Limb (tissue), 2 donors: ENCODE measurements around the gene SLC8A1.

Source experiments
- DNase-seq, 2 donors: peaks; one replicate each; pipeline ENCODE4 v3.0.0-alpha.2; 2016; ENCODE audit errors: extremely low spot score in 2 of 2

Gene SLC8A1

DNA sequence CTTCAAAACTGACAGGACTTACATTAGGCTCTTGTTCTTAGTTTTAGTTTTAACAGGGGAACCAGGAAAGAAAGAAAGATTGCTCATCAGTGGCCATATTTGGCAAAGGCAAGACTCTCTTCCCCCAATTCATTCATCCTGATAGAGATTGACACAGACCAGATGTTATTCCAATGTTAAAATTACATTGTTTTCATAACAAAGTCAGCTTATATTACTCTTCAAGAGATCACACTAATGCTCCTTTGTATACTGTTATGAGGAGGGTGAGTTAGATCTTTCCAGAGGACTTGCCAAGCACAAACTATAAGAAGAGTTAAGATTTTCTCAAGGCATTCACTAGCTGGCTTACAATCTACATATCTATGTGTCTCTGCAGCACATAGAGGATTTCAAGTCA is 252.1 kb downstream of the SLC8A1 start:
- DNase-seq, result peak in 1 of 2 donors; percentile 44

DNA sequence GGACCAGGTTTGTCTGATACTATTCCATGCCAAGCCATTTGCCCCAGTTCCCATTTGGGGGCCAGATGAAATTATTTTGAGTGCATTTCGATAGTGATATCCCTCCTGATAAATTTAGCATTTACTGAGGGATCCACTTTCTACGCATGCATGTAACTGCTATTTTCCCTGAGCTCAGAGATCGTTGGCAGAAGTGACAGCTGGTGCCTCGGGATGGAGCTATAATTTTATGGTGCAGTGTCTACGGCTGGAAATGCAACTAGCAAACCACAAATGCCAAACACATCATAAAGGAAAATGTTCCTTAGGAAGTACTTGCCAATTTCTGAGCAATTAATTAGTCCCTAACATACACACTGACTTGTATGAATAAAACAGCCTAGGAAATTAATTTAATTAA is 254.8 kb downstream of the SLC8A1 start:
- DNase-seq, result no peak

GRCh38 chr2:40193670-40194026 is 258.2 kb downstream of the SLC8A1 start:
- DNase-seq, result no peak

- DNase-seq, result no peak
Observed at GRCh38 chr2:40192864-40193669, 258.8 kb downstream of the SLC8A1 start.

- no peak for DNase-seq
Observed at GRCh38 chr2:40190457-40190856, 261.4 kb downstream of the SLC8A1 start.

- no peak for DNase-seq
Observed at GRCh38 chr2:40189881-40190280, 262.0 kb downstream of the SLC8A1 start.

DNA sequence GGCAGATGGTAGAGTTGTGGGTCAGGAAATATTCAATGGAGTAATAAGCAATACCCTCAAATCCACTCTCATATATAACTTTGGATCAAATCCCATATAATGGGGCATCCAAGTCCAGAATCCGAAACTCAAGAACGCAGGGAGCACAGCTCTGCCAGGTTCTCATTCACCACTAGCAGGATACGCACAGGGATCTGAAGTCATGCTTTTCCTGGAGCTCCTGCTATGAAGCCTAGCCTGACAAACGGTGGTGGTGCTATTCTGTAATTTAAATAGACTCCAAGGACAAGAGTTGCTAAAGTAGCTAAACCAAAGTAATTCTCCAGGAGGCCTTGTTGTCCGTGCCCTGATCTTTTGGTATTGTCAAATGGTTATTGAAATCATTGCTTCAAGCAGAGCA is 264.8 kb downstream of the SLC8A1 start:
- no peak for DNase-seq

DNA sequence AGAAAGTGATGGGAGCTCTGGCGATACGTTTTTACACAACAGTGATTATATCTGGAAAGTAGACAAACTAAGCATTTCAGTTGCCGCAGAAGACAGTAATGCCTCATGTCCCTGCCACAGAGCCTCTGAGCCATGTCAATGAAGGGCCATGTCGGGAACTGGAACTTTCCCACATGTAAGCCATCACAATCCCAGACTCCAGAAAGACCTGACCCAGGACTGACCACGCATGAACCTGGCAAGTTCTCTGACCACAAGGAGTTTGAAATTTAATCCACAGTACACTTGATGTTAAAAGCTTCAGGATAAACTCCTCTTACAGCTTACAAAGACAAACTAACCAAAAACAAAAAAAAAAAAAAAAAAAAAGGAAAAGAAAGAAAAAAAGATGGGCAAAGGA is 267.3 kb downstream of the SLC8A1 start:
- no peak for DNase-seq

DNA sequence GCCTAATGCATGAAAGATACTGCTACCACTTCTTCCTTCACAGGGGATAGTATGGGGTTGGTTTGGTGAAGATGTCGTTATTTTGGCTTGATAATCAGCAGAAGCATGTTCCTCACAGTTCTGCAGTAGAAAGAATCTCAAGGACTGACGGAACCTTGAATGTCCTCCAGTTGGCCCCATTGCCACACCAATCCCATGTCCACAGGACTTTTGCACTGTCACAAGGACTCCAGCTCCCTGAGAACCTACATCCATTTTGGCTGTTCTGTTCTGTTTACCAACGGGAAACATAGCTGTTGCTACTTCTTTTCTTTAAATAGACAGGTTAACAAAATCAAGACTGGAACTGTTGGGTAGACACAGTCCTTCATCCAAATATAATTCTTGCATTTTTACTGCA is 270.0 kb downstream of the SLC8A1 start:
- DNase-seq, result no peak

- no peak for DNase-seq
Observed at GRCh38 chr2:40179801-40180200, 272.1 kb downstream of the SLC8A1 start.

GRCh38 chr2:40178971-40179370 is 272.9 kb downstream of the SLC8A1 start:
- DNase-seq, result no peak

- DNase-seq, result no peak
Observed at GRCh38 chr2:40178171-40178778, 273.6 kb downstream of the SLC8A1 start.

GRCh38 chr2:40177366-40177765 is 274.5 kb downstream of the SLC8A1 start:
- no peak for DNase-seq

DNA sequence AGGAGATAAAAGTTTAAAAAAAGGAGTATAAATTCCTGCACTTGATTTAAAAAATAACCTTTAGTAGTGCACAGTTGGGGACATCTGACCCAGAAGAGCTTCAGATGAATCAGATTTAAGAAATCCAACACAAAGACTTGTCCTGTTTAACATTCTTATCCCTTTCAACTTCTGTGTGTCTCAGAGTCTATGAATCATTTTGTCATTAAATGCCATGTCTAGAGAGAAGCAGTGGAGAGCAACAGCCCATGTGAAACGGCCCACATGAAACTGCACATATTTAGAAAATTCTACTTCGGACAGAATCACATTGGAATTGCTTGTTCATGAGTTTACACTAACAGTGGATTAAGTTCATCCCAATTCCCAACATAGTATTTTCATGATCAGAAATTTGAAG is 278.6 kb downstream of the SLC8A1 start:
- DNase-seq, result no peak

DNA sequence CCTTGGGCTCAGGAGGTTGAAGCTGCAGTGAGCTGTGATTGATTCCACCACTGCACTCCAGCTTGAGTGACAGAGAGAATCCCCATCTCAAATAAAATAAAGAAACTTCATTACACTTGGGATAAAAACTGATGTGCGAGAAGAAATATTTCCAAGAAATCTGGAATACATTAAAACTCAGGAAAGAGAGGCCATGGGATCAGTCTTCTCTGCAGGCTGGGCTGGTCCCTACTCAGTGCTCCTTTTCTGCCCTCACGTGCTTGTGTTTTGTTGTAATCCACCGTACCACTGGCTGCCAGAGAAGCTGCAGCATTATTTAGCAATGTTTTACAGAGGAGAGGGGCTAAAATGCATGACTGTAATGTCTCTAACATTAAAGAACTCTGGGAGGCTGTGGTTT is 282.0 kb downstream of the SLC8A1 start:
- no peak for DNase-seq

GRCh38 chr2:40169430-40169829 is 282.5 kb downstream of the SLC8A1 start:
- DNase-seq, result no peak

DNA sequence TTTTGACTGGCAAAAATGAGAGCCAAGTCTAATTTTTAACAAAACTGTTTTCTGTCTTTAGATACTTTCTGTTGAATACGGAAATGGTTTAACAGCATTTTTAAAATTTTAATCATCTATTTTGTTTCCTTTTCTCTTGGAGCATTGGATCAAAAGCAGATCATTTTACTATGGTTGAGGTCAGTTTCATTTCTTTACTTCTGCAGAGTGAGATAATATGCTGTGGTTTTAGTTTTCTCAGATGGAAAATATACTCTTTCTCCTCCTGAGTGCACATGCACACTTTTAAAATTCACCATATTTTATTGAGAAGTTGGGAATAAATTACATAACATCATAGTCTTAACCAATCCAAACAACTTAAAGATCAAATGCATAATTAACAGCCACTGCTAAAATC is 283.3 kb downstream of the SLC8A1 start:
- DNase-seq, result no peak

- no peak for DNase-seq
Observed at GRCh38 chr2:40168032-40168431, 283.9 kb downstream of the SLC8A1 start.

- DNase-seq, result no peak
Observed at GRCh38 chr2:40166006-40166405, 285.9 kb downstream of the SLC8A1 start.

DNA sequence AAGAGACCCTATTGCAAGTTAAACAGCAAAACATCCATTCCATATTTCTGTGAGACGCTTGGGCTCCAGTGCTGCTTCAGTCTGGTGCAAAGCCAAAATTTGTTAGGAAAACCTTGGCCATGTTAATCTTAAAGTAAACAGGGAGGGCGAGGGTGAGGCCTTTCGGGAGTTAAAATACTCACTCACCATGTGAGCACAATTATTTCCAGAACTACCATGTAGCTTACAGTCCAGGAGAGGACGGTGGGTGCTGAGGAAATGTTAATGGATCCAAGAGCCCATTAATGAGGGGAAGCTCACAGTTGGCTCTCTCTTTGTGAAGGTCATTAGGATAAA is 286.4 kb downstream of the SLC8A1 start:
- no peak for DNase-seq

- DNase-seq, result no peak
Observed at GRCh38 chr2:40164736-40165508, 287.0 kb downstream of the SLC8A1 start.

- DNase-seq, result no peak
Observed at GRCh38 chr2:40161986-40162385, 289.9 kb downstream of the SLC8A1 start.

GRCh38 chr2:40160751-40161218 is 291.1 kb downstream of the SLC8A1 start:
- no peak for DNase-seq
